Endometrial microvascular endothelial cells (primary cell): Measurements from ENCODE around the gene NUDCD3. TPM values are rescaled to one million over a fixed set of nuclear protein-coding genes. Genes with fewer than 3 reads are reported as not detected.
"Not testable (repeated sequence)": the region's sequence is repeated elsewhere in the genome, so short reads cannot be mapped to it uniquely, and the experiment has no call there.

Experiments
- in situ Hi-C: cut with HindIII; loops from 2 replicates; pipeline ENCODE4 v1.10.0; 2017; ENCODE audit warnings: low sequenced_read_pairs, low pct_unique_long_range_greater_than_20kb; ENCODE audit errors: inconsistent ontology term
- total RNA-seq: library from RNA; depleted of rRNA; stranded (reverse); fragments of >200 nt; gene quantifications from one replicate; pipeline ENCODE4 v1.2.3, GENCODE V29; 2015; ENCODE audit errors: inconsistent ontology term

NUDCD3 gene
- total RNA-seq, 1 donor from 2014 or later: 89.1 TPM

- in situ Hi-C loops: no loop called here
Observed at GRCh38 chr7:44520574-44520973, 30.1 kb upstream of the NUDCD3 start.

- in situ Hi-C loops: no loop called here
Observed at GRCh38 chr7:44519546-44519945, 29.1 kb upstream of the NUDCD3 start.

DNA sequence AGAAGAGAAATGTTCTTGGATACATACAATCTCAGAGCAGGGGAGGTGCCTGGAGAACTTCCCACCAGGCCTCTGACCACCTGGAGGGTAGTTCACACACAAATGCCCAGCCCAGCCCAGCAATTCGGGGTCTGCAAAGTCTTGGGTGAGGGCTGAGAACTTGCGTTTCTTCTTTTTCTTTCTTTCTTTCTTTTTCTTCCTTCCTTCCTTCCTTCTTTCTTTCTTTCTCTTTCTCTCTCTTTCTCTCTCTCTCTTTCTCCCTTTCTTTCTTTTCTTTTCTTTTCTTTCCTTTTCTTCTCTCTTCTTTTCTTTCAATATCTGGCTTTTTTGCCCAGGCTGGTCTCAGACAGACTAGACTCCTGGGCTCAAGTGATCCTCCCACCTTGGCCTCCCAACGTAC is 28.3 kb upstream of the NUDCD3 start:
- in situ Hi-C loops: no loop called here

DNA sequence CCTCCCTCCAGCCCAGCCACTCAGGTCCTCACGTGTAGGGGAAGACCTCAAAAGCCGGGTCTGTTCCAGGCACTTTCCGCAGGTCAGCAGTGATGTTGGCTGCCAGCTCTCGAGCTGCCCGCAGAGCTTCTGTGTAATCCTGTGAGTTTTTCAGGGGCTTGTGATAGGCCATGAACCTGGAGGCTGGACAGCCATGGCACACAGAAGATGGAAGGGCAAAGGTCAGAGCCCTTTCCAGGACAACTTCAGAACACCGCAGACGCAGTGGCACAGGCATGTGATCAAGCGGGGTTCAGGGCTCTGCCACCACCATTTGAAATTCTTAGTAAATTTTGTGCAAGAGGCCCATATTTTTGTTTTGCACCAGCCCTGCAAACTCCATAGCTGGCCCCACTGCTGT is 26.7 kb upstream of the NUDCD3 start:
- in situ Hi-C loops: no loop called here

DNA sequence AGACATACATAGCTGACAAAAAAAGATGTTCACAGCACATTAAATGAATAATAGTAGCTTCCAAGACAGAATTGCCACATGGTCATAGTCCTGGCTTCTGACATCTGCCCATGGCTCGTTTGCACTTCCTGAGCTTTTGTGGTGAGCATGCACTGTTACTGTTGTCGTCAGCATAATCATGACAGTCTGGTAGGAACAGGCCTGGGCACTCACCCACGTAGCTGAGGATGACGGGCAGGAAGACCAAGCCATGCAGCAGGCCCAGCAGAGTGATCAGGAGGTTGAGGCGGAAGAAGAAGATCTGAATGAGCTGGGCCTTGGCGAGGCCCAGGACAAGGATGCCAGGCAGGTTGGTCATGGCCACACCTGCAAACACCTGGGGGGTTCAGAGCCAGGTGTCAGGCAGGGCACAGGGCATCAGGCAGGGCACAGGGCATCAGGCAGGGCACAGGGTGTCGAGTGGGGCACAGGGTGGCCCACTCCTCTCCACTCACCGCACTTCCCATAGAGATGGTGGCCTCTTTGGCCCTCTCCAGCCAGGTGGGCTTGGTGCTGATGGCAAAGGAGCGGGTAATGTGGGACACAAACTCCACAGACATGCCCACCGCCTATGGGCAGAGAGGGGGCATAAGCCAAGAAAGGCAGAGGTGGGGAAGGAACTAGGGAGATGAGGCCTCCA is 25.3 kb upstream of the NUDCD3 start:
- in situ Hi-C loops: no loop called here

- in situ Hi-C loops: no loop called here
Observed at GRCh38 chr7:44512736-44513135, 22.3 kb upstream of the NUDCD3 start.

- in situ Hi-C loops: no loop called here
Observed at GRCh38 chr7:44511863-44512468, 21.5 kb upstream of the NUDCD3 start.

- in situ Hi-C loops: no loop called here
Observed at GRCh38 chr7:44511236-44511635, 20.8 kb upstream of the NUDCD3 start.

- in situ Hi-C loops: no loop called here
Observed at GRCh38 chr7:44508328-44509030, 18.0 kb upstream of the NUDCD3 start.

- in situ Hi-C loops: not testable (repeated sequence)
Observed at GRCh38 chr7:44506592-44507288, 16.3 kb upstream of the NUDCD3 start.

DNA sequence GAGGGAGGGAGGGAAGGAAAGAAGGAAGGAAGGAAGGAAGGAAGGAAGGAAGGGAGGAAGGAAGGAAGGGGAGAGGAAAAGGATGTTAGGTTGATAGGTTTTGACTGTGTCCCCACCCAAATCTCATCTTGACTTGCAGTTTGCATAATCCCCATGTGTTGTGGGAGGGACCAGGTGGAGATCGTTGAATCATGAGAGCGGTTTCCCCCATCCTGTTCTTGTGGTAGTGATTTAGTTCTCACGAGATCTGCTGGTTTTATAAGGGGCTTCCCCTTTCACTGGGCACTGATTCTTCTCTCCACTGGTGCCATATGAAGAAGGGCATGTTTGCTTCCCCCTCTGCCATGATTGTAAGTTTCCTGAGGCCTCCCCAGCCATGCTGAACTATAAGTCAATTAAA is 15.1 kb upstream of the NUDCD3 start:
- in situ Hi-C loops: no loop called here

- in situ Hi-C loops: no loop called here
Observed at GRCh38 chr7:44498230-44498954, 7.9 kb upstream of the NUDCD3 start.

DNA sequence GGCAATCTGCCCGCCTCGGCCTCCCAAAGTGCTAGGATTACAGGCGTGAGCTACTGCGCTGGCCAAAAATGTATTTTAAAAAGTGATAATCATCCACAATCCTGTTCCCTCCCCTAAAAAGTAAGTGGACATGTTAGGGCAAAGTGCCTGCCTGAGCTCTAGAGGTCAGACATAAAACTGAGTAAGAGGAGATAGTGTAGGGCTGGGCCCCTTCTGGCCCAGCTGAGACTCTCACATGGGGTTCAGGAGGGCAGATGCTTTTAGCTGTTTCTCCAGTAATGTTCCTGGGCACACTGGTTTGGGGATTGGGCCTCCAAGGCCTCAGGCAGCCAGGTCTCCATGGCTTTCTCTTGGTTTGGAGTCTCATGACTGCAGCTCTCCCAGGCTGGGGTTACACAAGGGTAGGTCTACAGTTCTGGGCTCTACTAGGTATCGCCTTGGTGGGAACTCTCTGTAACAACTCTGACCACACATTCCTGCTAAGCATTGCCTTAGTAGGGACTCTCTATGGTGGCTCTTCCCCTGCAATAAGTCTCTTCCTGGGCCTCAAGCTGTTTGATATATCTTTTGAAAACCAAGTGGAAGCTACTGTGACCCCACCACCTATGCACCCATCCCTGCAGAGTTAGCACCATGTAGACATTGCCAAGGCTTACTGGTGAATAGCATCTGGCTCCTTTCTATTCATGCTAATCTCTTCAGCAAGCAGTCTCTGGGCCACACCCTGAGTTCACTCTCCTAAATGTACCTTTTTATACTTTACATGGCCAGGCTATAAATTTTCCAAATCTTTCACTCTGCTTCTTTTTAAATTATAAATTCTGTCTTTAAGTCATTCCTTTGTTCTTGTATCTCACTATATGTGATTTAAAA is 6.9 kb upstream of the NUDCD3 start:
- in situ Hi-C loops: no loop called here

DNA sequence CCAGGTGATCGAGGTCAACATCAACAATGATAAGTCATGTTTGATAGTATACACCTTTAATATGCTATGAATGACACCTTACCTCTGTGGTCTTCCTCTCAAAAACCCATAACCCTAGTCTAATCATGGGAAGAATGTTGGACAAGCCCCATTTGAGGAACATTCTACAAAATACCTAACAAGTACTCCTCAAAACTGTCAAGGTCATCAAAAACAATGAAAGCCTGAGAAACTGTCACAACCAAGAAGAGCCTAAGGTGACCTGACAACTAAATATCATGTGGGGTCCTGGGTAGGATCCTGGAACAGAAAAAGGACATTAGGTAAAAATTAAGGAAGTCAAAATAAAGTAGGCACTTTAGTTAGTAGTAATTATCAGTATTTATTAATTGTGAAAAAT is 5.9 kb upstream of the NUDCD3 start:
- in situ Hi-C loops: no loop called here

DNA sequence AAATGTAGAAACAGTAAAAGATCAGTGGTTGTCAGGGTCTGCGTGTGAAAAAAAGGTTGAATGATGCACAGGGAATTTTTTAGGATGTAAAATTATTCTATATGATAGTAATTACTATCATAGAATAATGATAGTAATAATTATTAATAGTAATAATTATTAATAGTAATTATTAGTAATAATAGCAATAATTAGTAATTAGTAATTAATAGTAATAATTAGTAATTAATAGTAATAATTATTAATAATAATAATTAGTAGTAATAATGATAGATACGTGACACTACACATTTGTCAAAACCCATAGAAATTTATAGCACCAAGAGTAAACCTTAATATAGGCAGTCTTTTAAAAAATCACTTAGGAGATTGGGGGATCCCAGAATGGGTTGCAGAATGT is 4.5 kb upstream of the NUDCD3 start:
- in situ Hi-C loops: no loop called here

- in situ Hi-C loops: no loop called here
Observed at GRCh38 chr7:44491229-44491628, 771 bp upstream of the NUDCD3 start.

- in situ Hi-C loops: no loop called here
Observed at GRCh38 chr7:44489955-44490350, 505 bp downstream of the NUDCD3 start.

DNA sequence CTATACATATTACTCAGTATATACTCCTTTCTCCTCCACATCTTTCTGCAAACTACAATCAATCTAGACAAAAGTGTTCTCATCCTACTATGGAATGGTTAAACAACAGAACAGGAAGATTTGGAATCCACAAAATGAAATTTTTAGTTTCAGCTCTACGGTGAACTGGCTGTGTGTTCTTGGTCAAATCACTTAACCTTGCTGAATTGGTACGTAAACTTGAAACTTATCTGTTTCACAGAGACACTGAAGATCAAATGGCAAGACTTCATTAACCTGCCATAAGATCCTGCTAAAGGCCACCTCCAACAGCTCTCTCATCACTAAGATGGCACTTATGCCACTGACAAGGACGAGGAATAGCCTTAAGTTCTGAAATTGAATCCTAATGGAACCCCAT is 1.5 kb downstream of the NUDCD3 start:
- in situ Hi-C loops: no loop called here
